Tibial nerve (tissue), 3 donors: Measurements from ENCODE around the gene CA10.

Experiments
- CTCF ChIP-seq, 5 experiments: fragments of 200-600 bp in 3 of 5; fragments of 450-650 bp in 2 of 5; sonication (generic) in 3 of 5; IDR thresholded peaks; one replicate each; pipeline ENCODE4 v1.5.1; 2016 to 2019; ENCODE audit warnings: antibody characterized with exemption in 5 of 5, mild to moderate bottlenecking in 3 of 5, moderate library complexity in 2 of 5
- POLR2A ChIP-seq, 2 donors: fragments of 450-650 bp; IDR thresholded peaks; one replicate each; pipeline ENCODE4 v1.6.1; 2017; ENCODE audit warnings: antibody characterized with exemption in 2 of 2, mild to moderate bottlenecking in 2 of 2, moderate library complexity in 2 of 2

- TF ChIP-seq CTCF (IDR thresholded peaks at IDR 0.05), result no peak
- TF ChIP-seq POLR2A (IDR thresholded peaks at IDR 0.05), result no peak
Measured at GRCh38 chr17:51796026-51796425, 362.5 kb downstream of the CA10 start.
